GM12892 (cell line): ENCODE data around the gene RABGAP1.

Experiments used
- POLR2A ChIP-seq: IDR thresholded peaks from 2 replicates; pipeline ENCODE4 v1.6.1; 2011; ENCODE audit warnings: low read depth, low read length, control low read depth
- POLR2AphosphoS5 ChIP-seq: IDR thresholded peaks from 2 replicates; pipeline ENCODE4 v1.6.1; 2011; ENCODE audit warnings: low read depth, low read length, control low read depth

DNA sequence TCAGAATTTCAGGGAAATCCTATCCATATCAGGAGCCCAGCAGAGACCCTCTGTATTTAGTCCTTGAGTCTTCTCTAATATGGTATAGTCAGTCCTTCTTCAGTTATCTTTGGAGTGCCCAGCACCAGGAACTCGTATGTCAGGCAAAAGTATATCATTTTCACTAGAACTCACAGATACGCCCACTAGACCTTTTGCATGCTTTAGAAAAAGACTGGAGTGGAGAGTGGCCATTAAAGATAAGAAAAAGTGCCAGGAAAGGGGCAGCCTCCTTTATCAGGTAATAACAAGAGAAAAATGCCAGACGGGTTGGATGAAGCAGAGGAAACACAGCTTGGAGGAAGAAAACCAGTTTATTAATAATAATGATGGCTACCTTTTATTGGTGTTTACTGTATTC, 156.2 kb downstream of the RABGAP1 start:
- TF ChIP-seq POLR2AphosphoS5: no peak
- TF ChIP-seq POLR2A: no peak
